ENCODE results near the gene HSD17B8. TPM values are rescaled to one million over a fixed set of nuclear protein-coding genes. Genes with fewer than 3 reads are reported as not detected.
A peak's percentile ranks its signal among the peaks of the same experiment; 100 is the strongest.

Gene HSD17B8
- total RNA-seq (7.6 TPM), polyA plus RNA-seq (17.3 TPM)

DNA sequence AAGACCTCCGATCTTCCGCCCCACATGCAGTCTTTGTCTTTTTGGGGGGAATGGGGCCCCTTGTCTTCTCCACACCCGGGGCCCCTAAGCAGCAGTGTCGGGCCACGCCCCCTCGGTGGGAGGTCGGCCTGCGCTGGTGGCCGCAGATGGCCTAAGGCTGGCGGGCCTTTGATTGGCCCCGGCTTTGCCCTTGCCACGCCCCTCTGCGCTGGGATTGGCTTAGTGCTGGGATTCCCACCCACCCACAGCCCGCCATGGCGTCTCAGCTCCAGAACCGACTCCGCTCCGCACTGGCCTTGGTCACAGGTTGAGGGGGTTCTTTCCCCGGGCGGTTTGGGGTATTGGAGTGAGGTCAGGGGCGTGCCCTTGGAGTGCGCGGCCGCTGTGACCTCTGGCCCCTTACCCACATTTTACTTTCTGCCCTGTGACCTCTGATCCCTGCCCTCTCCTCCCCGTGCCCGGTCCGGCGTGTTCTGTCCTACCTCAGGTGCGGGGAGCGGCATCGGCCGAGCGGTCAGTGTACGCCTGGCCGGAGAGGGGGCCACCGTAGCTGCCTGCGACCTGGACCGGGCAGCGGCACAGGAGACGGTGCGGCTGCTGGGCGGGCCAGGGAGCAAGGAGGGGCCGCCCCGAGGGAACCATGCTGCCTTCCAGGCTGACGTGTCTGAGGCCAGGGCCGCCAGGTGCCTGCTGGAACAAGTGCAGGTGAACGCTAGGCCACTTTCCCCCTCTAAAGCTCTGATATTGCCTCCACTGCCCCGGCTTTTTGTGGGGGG lies at the start of gene HSD17B8:
Gene HSD17B8, plus strand, starts transcription at position 241 of the 776 bp plus-strand sequence. Its CDS starts 14 bp downstream, at position 255.
- peak; percentile 78 for DNase-seq (ENCODE audit: extremely low spot score)
- Histone ChIP-seq H3K4me3 (ENCODE audit: low read depth, low read length) (peak within 1 kb of the TSS; percentile 53), H3K4me1 (ENCODE audit: insufficient read depth) (peaks cover 2% of the 10 kb centered on the region), H3K27ac (ENCODE audit: low read depth) (peak within 1 kb of the TSS; percentile 26), H3K36me3 (ENCODE audit: insufficient read depth) (no peaks in the 10 kb centered on the region)
- 1% methylated on average over 48 of the region's 48 CpGs for WGBS

DNA sequence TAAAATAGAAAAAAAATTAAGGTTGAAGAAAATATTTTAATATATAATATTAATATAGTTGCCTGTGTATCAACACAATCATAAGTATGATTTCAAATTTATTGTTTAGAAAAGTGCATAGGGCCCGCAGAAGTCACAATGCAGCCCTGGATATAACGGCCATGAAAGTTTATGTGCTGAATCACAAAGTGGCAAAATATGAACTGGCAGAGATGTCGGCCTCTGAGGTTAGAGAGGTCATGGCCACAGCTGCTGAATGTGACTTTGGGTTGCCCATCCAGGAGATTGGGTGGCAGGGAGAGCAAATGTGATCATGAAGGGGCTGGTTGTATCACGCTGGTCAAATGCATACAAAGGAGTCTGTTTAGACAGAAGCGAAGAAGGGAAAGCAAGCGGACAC lies 47.9 kb upstream of the HSD17B8 start:
- 90% methylated on average over 6 of the region's 6 CpGs for WGBS

DNA sequence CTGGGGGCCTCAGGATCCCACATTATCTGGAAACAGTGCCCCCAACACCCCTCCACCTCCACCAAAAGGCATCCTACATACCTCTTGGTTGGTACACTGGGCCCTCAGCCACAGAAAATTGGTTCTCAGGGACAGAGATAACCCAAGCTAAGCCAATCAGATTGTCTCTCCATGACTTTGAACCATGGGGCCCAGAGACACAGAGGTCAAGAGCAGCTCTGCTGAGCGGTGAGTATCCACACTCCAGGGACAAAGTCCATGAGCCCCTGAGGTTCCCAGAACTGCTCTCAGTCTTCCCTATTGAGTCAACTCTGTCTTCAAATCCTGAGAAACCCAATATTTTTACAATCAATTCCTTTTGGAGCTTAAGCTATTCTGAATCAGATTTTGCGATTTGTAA lies 47.5 kb upstream of the HSD17B8 start:
- 89% methylated on average over 2 of the region's 2 CpGs for WGBS
- H3K27ac ChIP-seq (ENCODE audit: low read depth): no peak overlapping the region
- no peak overlapping the region for H3K4me3 ChIP-seq (ENCODE audit: low read depth, low read length)

More for the DNA sequence above, 47.9 kb upstream of the HSD17B8 start:
- no peak overlapping the region for H3K27ac ChIP-seq (ENCODE audit: low read depth)
- no peak overlapping the region for H3K4me3 ChIP-seq (ENCODE audit: low read depth, low read length)
- H3K36me3 ChIP-seq (ENCODE audit: insufficient read depth): no peaks in the 10 kb centered on the region
- peaks cover 2% of the 10 kb centered on the region for H3K4me1 ChIP-seq (ENCODE audit: insufficient read depth)
- DNase-seq (ENCODE audit: extremely low spot score): no peak

DNA sequence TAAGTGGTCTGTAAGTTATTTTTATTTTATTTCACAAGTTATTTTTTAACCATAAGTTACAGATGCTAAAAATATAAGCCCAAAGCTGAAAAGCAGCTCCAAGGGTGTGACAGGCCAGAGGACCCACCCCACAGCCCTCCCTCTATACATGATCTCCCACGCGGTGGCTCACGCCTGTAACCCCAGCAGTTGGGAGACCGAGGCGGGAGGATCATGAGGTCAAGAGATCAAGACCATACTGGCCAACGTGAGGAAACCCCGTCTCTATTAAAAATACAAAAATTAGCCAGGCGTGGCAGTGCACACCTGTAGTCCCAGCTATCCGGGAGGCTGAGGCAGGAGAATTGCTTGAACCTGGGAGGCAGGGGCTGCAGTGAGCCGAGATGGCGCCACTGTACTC lies 44.4 kb upstream of the HSD17B8 start:
- 88% methylated on average over 11 of the region's 11 CpGs for WGBS
- Histone ChIP-seq H3K36me3 (ENCODE audit: insufficient read depth) (no peaks in the 10 kb centered on the region), H3K27ac (ENCODE audit: low read depth) (no peak overlapping the region), H3K4me1 (ENCODE audit: insufficient read depth) (peaks cover 2% of the 10 kb centered on the region), H3K4me3 (ENCODE audit: low read depth, low read length) (no peak overlapping the region)
- no peak for DNase-seq (ENCODE audit: extremely low spot score)

More for the DNA sequence above, 47.5 kb upstream of the HSD17B8 start:
- DNase-seq (ENCODE audit: extremely low spot score): no peak
- Histone ChIP-seq H3K36me3 (ENCODE audit: insufficient read depth) (no peaks in the 10 kb centered on the region), H3K4me1 (ENCODE audit: insufficient read depth) (peaks cover 2% of the 10 kb centered on the region)

- no peak for DNase-seq (ENCODE audit: extremely low spot score)
- Histone ChIP-seq H3K4me3 (ENCODE audit: low read depth, low read length) (no peak overlapping the region), H3K36me3 (ENCODE audit: insufficient read depth) (no peaks in the 10 kb centered on the region), H3K27ac (ENCODE audit: low read depth) (no peak overlapping the region), H3K4me1 (ENCODE audit: insufficient read depth) (peaks cover 2% of the 10 kb centered on the region)
- 18% methylated on average over 13 of the region's 13 CpGs for WGBS
These were observed 43.6 kb upstream of the HSD17B8 start for GRCh38 chr6:33160728-33161344.

- H3K4me1 ChIP-seq (ENCODE audit: insufficient read depth): peaks cover 2% of the 10 kb centered on the region
These were observed 42.8 kb upstream of the HSD17B8 start for GRCh38 chr6:33161354-33162331.

GRCh38 chr6:33163540-33163939 lies 40.9 kb upstream of the HSD17B8 start:
- WGBS: 89% methylated on average over 10 of the region's 10 CpGs
- DNase-seq (ENCODE audit: extremely low spot score): no peak
- no peak overlapping the region for H3K27ac ChIP-seq (ENCODE audit: low read depth)
- H3K36me3 ChIP-seq (ENCODE audit: insufficient read depth): no peaks in the 10 kb centered on the region
- H3K4me1 ChIP-seq (ENCODE audit: insufficient read depth): peaks cover 2% of the 10 kb centered on the region
- no peak overlapping the region for H3K4me3 ChIP-seq (ENCODE audit: low read depth, low read length)

More at GRCh38 chr6:33161354-33162331, 42.8 kb upstream of the HSD17B8 start:
- DNase-seq (ENCODE audit: extremely low spot score): no peak
- no peaks in the 10 kb centered on the region for H3K36me3 ChIP-seq (ENCODE audit: insufficient read depth)
- WGBS: 7% methylated on average over 58 of the region's 58 CpGs
- H3K4me3 ChIP-seq (ENCODE audit: low read depth, low read length): peak overlapping the region; percentile 34
- H3K27ac ChIP-seq (ENCODE audit: low read depth): no peak overlapping the region

GRCh38 chr6:33164176-33164575 lies 40.3 kb upstream of the HSD17B8 start:
- Histone ChIP-seq H3K4me3 (ENCODE audit: low read depth, low read length) (no peak overlapping the region), H3K27ac (ENCODE audit: low read depth) (no peak overlapping the region), H3K36me3 (ENCODE audit: insufficient read depth) (no peaks in the 10 kb centered on the region), H3K4me1 (ENCODE audit: insufficient read depth) (peaks cover 2% of the 10 kb centered on the region)
- DNase-seq (ENCODE audit: extremely low spot score): no peak
- 54% methylated on average over 10 of the region's 10 CpGs for WGBS

DNA sequence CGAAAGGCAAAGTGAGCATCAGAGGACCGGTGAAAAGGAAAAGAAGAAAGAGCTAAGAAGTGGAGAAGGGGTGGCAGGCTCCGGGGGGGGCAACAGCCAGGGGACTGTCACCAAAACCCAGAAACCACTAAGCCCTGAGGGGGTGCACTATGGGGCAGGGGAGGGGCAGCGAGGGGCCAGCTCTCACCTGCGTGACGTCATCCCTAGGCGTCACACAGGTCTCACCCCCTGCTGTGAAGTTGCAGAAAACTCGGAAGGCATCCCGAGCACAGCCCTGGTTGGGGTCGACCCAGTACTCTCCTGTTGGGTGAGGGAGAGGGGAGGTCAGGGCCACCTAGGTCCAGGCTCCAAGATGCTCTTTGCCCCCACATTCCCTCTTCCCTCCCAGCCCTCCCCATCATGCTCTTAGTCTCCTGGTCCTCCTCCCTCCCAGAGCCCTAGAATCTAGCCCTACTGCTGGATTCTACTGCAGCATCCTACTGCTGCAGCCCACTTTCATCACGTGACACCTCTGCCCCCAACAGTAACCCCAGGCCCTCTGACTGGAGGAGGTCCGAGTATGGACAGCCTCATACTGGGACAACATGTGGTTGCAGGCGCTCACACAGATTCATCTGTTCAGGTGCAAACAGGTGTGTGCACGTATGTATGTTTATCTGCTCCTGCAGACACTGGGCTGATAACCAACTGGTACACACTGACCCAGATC lies 39.6 kb upstream of the HSD17B8 start:
- 68% methylated on average over 14 of the region's 14 CpGs for WGBS
- DNase-seq (ENCODE audit: extremely low spot score): no peak
- Histone ChIP-seq H3K4me3 (ENCODE audit: low read depth, low read length) (no peak overlapping the region), H3K27ac (ENCODE audit: low read depth) (no peak overlapping the region), H3K4me1 (ENCODE audit: insufficient read depth) (peaks cover 2% of the 10 kb centered on the region), H3K36me3 (ENCODE audit: insufficient read depth) (no peaks in the 10 kb centered on the region)

DNA sequence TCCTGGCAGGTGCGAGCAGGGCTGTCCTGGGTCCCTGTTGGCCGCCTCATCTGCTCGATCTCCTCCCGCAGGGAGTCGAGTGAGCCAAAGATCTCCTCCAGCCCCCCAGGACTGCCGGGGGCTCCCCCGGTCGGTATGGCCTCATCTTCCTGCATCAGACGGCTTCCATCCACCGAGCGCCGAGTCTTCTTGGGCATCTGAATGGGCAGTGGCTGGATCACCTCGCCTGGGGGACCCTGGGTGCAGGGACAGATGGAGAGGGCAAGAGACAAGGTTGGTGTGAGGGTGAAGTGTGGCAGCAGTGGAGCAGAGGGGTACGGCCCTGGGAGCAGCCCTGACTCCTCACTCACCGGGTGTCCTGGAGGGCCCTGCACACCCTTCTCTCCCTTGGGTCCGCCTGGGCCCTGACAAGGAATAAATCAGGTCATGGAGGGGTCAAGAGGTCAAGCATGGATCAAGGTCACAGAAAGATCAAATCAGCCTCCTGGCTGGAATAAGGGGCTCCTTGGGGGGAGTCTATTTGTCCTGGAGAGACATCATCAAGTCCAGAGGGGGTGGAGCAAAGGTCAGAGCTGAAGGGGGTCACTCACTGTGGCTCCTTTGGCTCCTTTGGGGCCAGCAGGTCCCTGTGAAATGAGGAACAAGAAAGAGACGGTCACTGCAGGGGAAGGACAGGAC lies 38.7 kb upstream of the HSD17B8 start:
- no peak overlapping the region for H3K4me3 ChIP-seq (ENCODE audit: low read depth, low read length)
- H3K36me3 ChIP-seq (ENCODE audit: insufficient read depth): no peaks in the 10 kb centered on the region
- H3K4me1 ChIP-seq (ENCODE audit: insufficient read depth): no peaks in the 10 kb centered on the region
- H3K27ac ChIP-seq (ENCODE audit: low read depth): no peak overlapping the region
- 86% methylated on average over 17 of the region's 17 CpGs for WGBS
- DNase-seq (ENCODE audit: extremely low spot score): no peak

GRCh38 chr6:33166363-33166762 lies 38.1 kb upstream of the HSD17B8 start:
- no peak overlapping the region for H3K27ac ChIP-seq (ENCODE audit: low read depth)

DNA sequence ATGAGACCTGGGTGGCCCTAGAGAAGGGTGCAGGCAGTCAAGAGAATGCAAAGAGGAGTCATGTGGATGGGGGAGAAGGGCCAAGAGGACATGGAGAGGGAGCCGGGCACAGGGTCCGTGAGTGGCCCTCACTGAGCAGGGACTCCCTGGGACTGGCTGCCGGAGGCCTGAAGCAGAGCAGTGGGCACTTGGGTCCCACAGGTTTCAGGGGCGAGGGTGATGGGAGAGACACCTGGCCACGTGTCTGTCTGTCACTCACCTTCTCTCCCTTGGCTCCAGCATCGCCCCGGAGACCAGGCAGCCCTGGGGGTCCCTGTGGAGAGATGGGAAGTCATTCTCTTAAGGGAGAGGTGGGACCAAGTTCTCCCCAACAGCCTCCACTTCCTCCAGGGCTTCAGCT lies 37.6 kb upstream of the HSD17B8 start:
- WGBS: 86% methylated on average over 7 of the region's 7 CpGs
- Histone ChIP-seq H3K36me3 (ENCODE audit: insufficient read depth) (no peaks in the 10 kb centered on the region), H3K4me3 (ENCODE audit: low read depth, low read length) (no peak overlapping the region), H3K4me1 (ENCODE audit: insufficient read depth) (no peaks in the 10 kb centered on the region), H3K27ac (ENCODE audit: low read depth) (no peak overlapping the region)
- no peak for DNase-seq (ENCODE audit: extremely low spot score)

More at GRCh38 chr6:33166363-33166762, 38.1 kb upstream of the HSD17B8 start:
- Histone ChIP-seq H3K4me1 (ENCODE audit: insufficient read depth) (no peaks in the 10 kb centered on the region), H3K36me3 (ENCODE audit: insufficient read depth) (no peaks in the 10 kb centered on the region), H3K4me3 (ENCODE audit: low read depth, low read length) (no peak overlapping the region)
- 87% methylated on average over 6 of the region's 6 CpGs for WGBS
- DNase-seq (ENCODE audit: extremely low spot score): no peak

Measured in urinary bladder (tissue), 4 donors.